PC-3 (cell line): Measurements from ENCODE around the gene MYO5C. TPM values are rescaled to one million over a fixed set of nuclear protein-coding genes. Genes with fewer than 3 reads are reported as not detected.

Experiments
- microRNA-seq: library from miRNA; unstranded; fragments of <30 nt; microRNA quantifications from one replicate; pipeline ENCODE4 v1.1.0, GENCODE V29; 2020; ENCODE audit not compliant: unreplicated experiment
- total RNA-seq: library from RNA; depleted of rRNA; stranded (reverse); fragments of >200 nt; gene quantifications from 2 replicates; pipeline ENCODE4 v1.2.3, GENCODE V29; 2014; rRNA removed

MYO5C gene
- total RNA-seq, 1 experiment from 2014 or later: 17.7 TPM

Small RNAs within 50 kb of the gene (microRNA-seq; reads per million reads assigned to microRNA genes)
- gene MIR1266: 5.0 reads per million, percentile 22 among the genes with 10 or more reads in this experiment

Other genes with a start within 250 kb of the MYO5C start
- 1.8 TPM in 1 of 2 replicates, not detected in the other for gene BCL2L10, start 183.0 kb downstream of the MYO5C start, total RNA-seq
- gene GNB5, start 104.4 kb downstream of the MYO5C start, total RNA-seq: 49.3 and 54.7 TPM in 2 replicates
- 42.1 and 55.7 TPM in 2 replicates for gene MYO5A, start 233.1 kb upstream of the MYO5C start, total RNA-seq